ENCODE measurements around the gene CACNA2D3. TPM values are rescaled to one million over a fixed set of nuclear protein-coding genes. Genes with fewer than 3 reads are reported as not detected.

The CACNA2D3 gene
- under 0.01 TPM in 1 of 2 replicates, not detected in the other for total RNA-seq

GRCh38 chr3:54122324-54123002, at the start of gene CACNA2D3:
CACNA2D3 (plus strand) TSS chr3:54122552.

GRCh38 chr3:54928046-54928770, 805.9 kb downstream of the CACNA2D3 start, which contains the start of gene LRTM1:
LRTM1 (minus strand) TSS chr3:54928059; CDS start chr3:54927911, 148 bp downstream.

Other genes with a start within 250 kb of the CACNA2D3 start
- gene ACTR8, start 240.4 kb upstream of the CACNA2D3 start, total RNA-seq, result 31.4 and 31.6 TPM in 2 replicates
- 22.7 and 24.8 TPM in 2 replicates for gene SELENOK, start 230.7 kb upstream of the CACNA2D3 start, total RNA-seq